GM12878 (cell line): ENCODE results near the gene ESRRG. TPM values are rescaled to one million over a fixed set of nuclear protein-coding genes. Genes with fewer than 3 reads are reported as not detected.

Experiments used
- ATAC-seq: fragments of 200-7000 bp; cut with Tn5 transposase; 3 replicates; pipeline ENCODE4 v1.9.1; 2020; ENCODE audit warnings: mild to moderate bottlenecking, moderate library complexity
- BruUV-seq: library from RNA; stranded (reverse); fragments of 400-500 nt; replicated peaks from 2 replicates; lab custom pipeline; 2021; lab: Mats Ljungman, UMichigan
- CTCF ChIA-PET: fragments of 300-600 bp; sonication (Branson Sonifier 250); formaldehyde crosslinking; extraction: SDS; loops from one replicate; lab custom pipeline; 2021; ENCODE audit warnings: inconsistent platforms; lab: Yijun Ruan, JAX
- POLR2A ChIA-PET: fragments of 350-600 bp; formaldehyde crosslinking; extraction: SDS; loops from one replicate; lab custom pipeline; 2021; ENCODE audit warnings: inconsistent platforms; lab: Charles Lee
- RAD21 ChIA-PET: fragments of 300-600 bp; sonication (Branson Sonifier 250); formaldehyde crosslinking; loops from one replicate; lab custom pipeline; 2023; ENCODE audit warnings: antibody characterized with exemption; ENCODE audit not compliant: unreplicated experiment; lab: Charles Lee
- SMC1A ChIA-PET: fragments of 300-600 bp; sonication (Branson Sonifier 250); formaldehyde crosslinking; loops from one replicate; lab custom pipeline; 2023; ENCODE audit not compliant: unreplicated experiment, uncharacterized antibody; lab: Charles Lee
- DNase-seq: peaks from one replicate; pipeline ENCODE4 v3.0.0-alpha.2; 2011; ENCODE audit warnings: low read depth, low spot score
- FAIRE-seq: peaks from 3 replicates; lab custom pipeline; 2011; peaks lifted over from hg19 to GRCh38; lab: Jason Lieb, UNC
- H2AFZ ChIP-seq: 2 replicates; pipeline ENCODE4 v1.6.0; 2011; ENCODE audit warnings: low read depth, low read length, control low read depth; ENCODE audit not compliant: control insufficient read depth
- H3K27ac ChIP-seq: 2 replicates; pipeline ENCODE4 v1.5.1; 2011; ENCODE audit warnings: control low read depth; ENCODE audit not compliant: control insufficient read depth, insufficient read depth
- H3K27me3 ChIP-seq, 2 experiments: replicated peaks in 1 of 2; 2 replicates each; pipeline versions ENCODE4 v1.6.0 to v1.6.1; 2011; ENCODE audit warnings: low read length in 1 of 2; ENCODE audit not compliant: control insufficient read depth in 2 of 2, insufficient read depth in 2 of 2
- H3K36me3 ChIP-seq, 2 experiments: 2 replicates each; pipeline ENCODE4 v1.5.1; 2011; ENCODE audit warnings: low read length in 1 of 2; ENCODE audit not compliant: control insufficient read depth in 2 of 2, insufficient read depth in 2 of 2
- H3K4me1 ChIP-seq: 2 replicates; pipeline ENCODE4 v1.6.1; 2011; ENCODE audit warnings: mild to moderate bottlenecking, low read length, moderate library complexity, mixed read lengths; ENCODE audit not compliant: control insufficient read depth, insufficient read depth
- H3K4me2 ChIP-seq: 2 replicates; pipeline ENCODE4 v1.6.0; 2011; ENCODE audit warnings: control low read depth; ENCODE audit not compliant: control insufficient read depth, insufficient read depth
- H3K4me3 ChIP-seq: fragments of 200-600 bp; sonication (generic); 2 replicates; pipeline ENCODE4 v1.5.1; 2016
- H3K79me2 ChIP-seq: 2 replicates; pipeline ENCODE4 v1.6.0; 2011; ENCODE audit warnings: low read length; ENCODE audit not compliant: control insufficient read depth, insufficient read depth
- H3K9ac ChIP-seq: 2 replicates; pipeline ENCODE4 v1.8.0; 2011; ENCODE audit warnings: low read length, control low read depth, mixed read lengths; ENCODE audit not compliant: control insufficient read depth, insufficient read depth
- H3K9me3 ChIP-seq: replicated peaks from 3 replicates; pipeline ENCODE4 v1.5.1; 2011; ENCODE audit warnings: mild to moderate bottlenecking, low read length; ENCODE audit not compliant: control insufficient read depth, insufficient read depth
- H4K20me1 ChIP-seq: 2 replicates; pipeline ENCODE4 v1.6.0; 2011; ENCODE audit not compliant: control insufficient read depth, insufficient read depth
- ATF3 ChIP-seq: IDR thresholded peaks from 2 replicates; pipeline ENCODE4 v1.6.1; 2011; ENCODE audit warnings: low read depth, mild to moderate bottlenecking, low read length, moderate library complexity, borderline replicate concordance; ENCODE audit errors: extremely low read depth
- BCL11A ChIP-seq: IDR thresholded peaks from 2 replicates; pipeline ENCODE4 v1.6.1; 2011; ENCODE audit warnings: low read depth, low read length
- BRCA1 ChIP-seq: IDR thresholded peaks from 2 replicates; pipeline ENCODE4 v1.6.1; 2011; ENCODE audit warnings: low read depth, low read length, improper control_type of control experiment
- CBFB ChIP-seq: IDR thresholded peaks from 2 replicates; pipeline ENCODE4 v1.6.1; 2016; ENCODE audit warnings: antibody characterized with exemption, low read depth
- CHD2 ChIP-seq: IDR thresholded peaks from 2 replicates; pipeline ENCODE4 v1.6.1; 2011; ENCODE audit warnings: low read depth, low read length, improper control_type of control experiment, borderline replicate concordance
- E2F4 ChIP-seq: IDR thresholded peaks from 2 replicates; pipeline ENCODE4 v1.6.1; 2012; ENCODE audit warnings: low read depth, low read length, improper control_type of control experiment
- FOXK2 ChIP-seq: fragments of 450-650 bp; IDR thresholded peaks from 2 replicates; pipeline ENCODE4 v1.6.1; 2017; ENCODE audit warnings: mild to moderate bottlenecking, moderate library complexity
- HSF1 ChIP-seq: fragments of 150-350 bp; IDR thresholded peaks from 2 replicates; pipeline ENCODE4 v1.6.1; 2014; ENCODE audit warnings: mild to moderate bottlenecking, low read depth, low read length
- JUNB ChIP-seq: IDR thresholded peaks from 2 replicates; pipeline ENCODE4 v1.6.1; 2016; ENCODE audit warnings: antibody characterized with exemption, mild to moderate bottlenecking
- JUND ChIP-seq: IDR thresholded peaks from 2 replicates; pipeline ENCODE4 v1.6.1; 2012; ENCODE audit warnings: low read depth, mild to moderate bottlenecking, low read length, improper control_type of control experiment, moderate library complexity
- KDM1A ChIP-seq: fragments of 200-600 bp; sonication (generic); IDR thresholded peaks from 2 replicates; pipeline ENCODE4 v1.6.1; 2016; ENCODE audit warnings: borderline replicate concordance
- RFX5 ChIP-seq: IDR thresholded peaks from 2 replicates; pipeline ENCODE4 v1.6.1; 2011; ENCODE audit warnings: low read depth, low read length, improper control_type of control experiment
- SREBF1 ChIP-seq: IDR thresholded peaks from 2 replicates; pipeline ENCODE4 v1.6.1; 2012; ENCODE audit warnings: mild to moderate bottlenecking, low read length
- YBX1 ChIP-seq: fragments of 450-650 bp; IDR thresholded peaks from 2 replicates; pipeline ENCODE4 v1.6.1; 2016; ENCODE audit warnings: antibody characterized with exemption
- WGBS: methylation state at CpG from one replicate; pipeline ENCODE4 v1.1.6; 2016; ENCODE audit warnings: low lambda C conversion rate; ENCODE audit not compliant: insufficient replicate concordance, insufficient coverage; ENCODE audit errors: missing lambda C conversion rate; 5-methylcytosine and 5-hydroxymethylcytosine counted together
- in situ Hi-C: fragments of 300-500 bp; cut with MboI; formaldehyde crosslinking; loops from 9 replicates; pipeline ENCODE4 v1.14.3; 2018; ENCODE audit warnings: mixed read lengths
- intact Hi-C: fragments of 100-400 bp; cut with micrococcal nuclease; formaldehyde crosslinking; loops from one replicate; pipeline ENCODE4 v1.14.2; 2022; ENCODE audit not compliant: unreplicated experiment
- polyA plus RNA-seq, 11 experiments: library from polyadenylated mRNA; depleted of rRNA in 4 of 11; unstranded in 6 of 11; stranded (reverse) in 5 of 11; fragments of >200 nt; fragmentation: Nextera tagmentation in 4 of 11; fragmentation: Illumina TruSeq in 1 of 11; extraction: Ambion mirVana in 4 of 11; extraction: Trizol in 1 of 11; gene quantifications; 1 replicate in 1 of 11; 2 replicates in 10 of 11; pipeline versions ENCODE4 v1.2.1 to v1.2.3, GENCODE V29; 2011 to 2016; ENCODE audit warnings: inconsistent platforms in 2 of 11, missing spikeins in 2 of 11, low read depth in 1 of 11
- total RNA-seq, 4 experiments: library from RNA; depleted of rRNA in 3 of 4; stranded (reverse); fragments of >200 nt in 3 of 4; fragmentation: Illumina TruSeq in 1 of 4; extraction: Trizol in 1 of 4; gene quantifications; 2 replicates each; pipeline versions ENCODE4 v1.2.1 to v1.2.3, GENCODE V29; 2013 to 2021
- TF ChIP-seq, protein P1 (sequence below): fragments of 450-650 bp; IDR thresholded peaks from 2 replicates; pipeline ENCODE4 v1.6.1; 2017; ENCODE audit warnings: antibody characterized with exemption, mild to moderate bottlenecking, moderate library complexity
- TF ChIP-seq, protein P2 (sequence below): IDR thresholded peaks from 2 replicates; pipeline ENCODE4 v1.6.1; 2012; ENCODE audit warnings: low read depth, low read length, improper control_type of control experiment
- TF ChIP-seq, protein P3 (sequence below): fragments of 450-650 bp; IDR thresholded peaks from 2 replicates; pipeline ENCODE4 v1.6.1; 2018; ENCODE audit warnings: borderline replicate concordance, mild to moderate bottlenecking; ENCODE audit not compliant: partially characterized antibody

The ESRRG gene
- total and polyA plus RNA-seq, 10 of the 15 experiments (the other 5 are each of a cell fraction or from before 2014, with no cell fraction given): 0.03 TPM; not detected in 9

DNA sequence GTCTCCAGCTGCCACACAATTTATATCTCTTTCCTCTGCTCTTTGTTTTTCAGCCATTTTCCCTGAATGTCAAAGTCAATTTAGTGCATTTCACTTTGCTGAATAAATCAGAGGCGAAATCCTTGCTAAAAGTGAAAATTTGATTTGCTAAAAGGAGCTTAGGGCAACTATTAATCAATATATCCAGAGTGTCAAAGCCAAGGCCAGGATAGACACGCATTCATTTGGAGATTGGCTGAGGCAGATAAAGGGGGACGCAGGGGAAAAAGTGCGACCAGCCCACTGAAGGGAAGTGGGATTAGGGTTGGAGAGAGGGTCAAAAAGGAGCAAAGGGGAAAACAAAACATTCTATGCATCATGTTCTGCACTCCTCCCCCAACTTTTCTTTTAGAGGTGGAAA is 167.6 kb downstream of the ESRRG start:
- BruUV-seq: no TSS peak
- RAD21 ChIA-PET: no interaction called here
- POLR2A ChIA-PET: no interaction called here
- TF ChIP-seq SREBF1 (no peak), YBX1 (no peak), CHD2 (no peak), JUNB (no peak), JUND (no peak), E2F4 (no peak), KDM1A (no peak), BCL11A (no peak), ATF3 (no peak), CBFB (no peak), RFX5 (no peak), BRCA1 (no peak), FOXK2 (no peak), HSF1 (no peak)
- TF ChIP-seq, protein P1, sequence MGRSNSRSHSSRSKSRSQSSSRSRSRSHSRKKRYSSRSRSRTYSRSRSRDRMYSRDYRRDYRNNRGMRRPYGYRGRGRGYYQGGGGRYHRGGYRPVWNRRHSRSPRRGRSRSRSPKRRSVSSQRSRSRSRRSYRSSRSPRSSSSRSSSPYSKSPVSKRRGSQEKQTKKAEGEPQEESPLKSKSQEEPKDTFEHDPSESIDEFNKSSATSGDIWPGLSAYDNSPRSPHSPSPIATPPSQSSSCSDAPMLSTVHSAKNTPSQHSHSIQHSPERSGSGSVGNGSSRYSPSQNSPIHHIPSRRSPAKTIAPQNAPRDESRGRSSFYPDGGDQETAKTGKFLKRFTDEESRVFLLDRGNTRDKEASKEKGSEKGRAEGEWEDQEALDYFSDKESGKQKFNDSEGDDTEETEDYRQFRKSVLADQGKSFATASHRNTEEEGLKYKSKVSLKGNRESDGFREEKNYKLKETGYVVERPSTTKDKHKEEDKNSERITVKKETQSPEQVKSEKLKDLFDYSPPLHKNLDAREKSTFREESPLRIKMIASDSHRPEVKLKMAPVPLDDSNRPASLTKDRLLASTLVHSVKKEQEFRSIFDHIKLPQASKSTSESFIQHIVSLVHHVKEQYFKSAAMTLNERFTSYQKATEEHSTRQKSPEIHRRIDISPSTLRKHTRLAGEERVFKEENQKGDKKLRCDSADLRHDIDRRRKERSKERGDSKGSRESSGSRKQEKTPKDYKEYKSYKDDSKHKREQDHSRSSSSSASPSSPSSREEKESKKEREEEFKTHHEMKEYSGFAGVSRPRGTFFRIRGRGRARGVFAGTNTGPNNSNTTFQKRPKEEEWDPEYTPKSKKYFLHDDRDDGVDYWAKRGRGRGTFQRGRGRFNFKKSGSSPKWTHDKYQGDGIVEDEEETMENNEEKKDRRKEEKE: no peak
- TF ChIP-seq, protein P2, sequence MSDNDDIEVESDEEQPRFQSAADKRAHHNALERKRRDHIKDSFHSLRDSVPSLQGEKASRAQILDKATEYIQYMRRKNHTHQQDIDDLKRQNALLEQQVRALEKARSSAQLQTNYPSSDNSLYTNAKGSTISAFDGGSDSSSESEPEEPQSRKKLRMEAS: no peak
- TF ChIP-seq, protein P3, sequence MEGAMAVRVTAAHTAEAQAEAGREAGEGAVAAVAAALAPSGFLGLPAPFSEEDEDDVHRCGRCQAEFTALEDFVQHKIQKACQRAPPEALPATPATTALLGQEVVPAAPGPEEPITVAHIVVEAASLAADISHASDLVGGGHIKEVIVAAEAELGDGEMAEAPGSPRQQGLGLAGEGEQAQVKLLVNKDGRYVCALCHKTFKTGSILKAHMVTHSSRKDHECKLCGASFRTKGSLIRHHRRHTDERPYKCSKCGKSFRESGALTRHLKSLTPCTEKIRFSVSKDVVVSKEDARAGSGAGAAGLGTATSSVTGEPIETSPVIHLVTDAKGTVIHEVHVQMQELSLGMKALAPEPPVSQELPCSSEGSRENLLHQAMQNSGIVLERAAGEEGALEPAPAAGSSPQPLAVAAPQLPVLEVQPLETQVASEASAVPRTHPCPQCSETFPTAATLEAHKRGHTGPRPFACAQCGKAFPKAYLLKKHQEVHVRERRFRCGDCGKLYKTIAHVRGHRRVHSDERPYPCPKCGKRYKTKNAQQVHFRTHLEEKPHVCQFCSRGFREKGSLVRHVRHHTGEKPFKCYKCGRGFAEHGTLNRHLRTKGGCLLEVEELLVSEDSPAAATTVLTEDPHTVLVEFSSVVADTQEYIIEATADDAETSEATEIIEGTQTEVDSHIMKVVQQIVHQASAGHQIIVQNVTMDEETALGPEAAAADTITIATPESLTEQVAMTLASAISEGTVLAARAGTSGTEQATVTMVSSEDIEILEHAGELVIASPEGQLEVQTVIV: no peak

More for the DNA sequence above, 167.6 kb downstream of the ESRRG start:
- Histone ChIP-seq H3K27me3 (no peaks in the 10 kb centered on the region), H3K9ac (no peak overlapping the region), H4K20me1 (no peaks in the 10 kb centered on the region), H2AFZ (no peak overlapping the region), H3K4me1 (no peaks in the 10 kb centered on the region), H3K79me2 (no peaks in the 10 kb centered on the region), H3K4me3 (no peak overlapping the region), H3K9me3 (no peaks in the 10 kb centered on the region), H3K27ac (no peak overlapping the region), H3K36me3 (no peaks in the 10 kb centered on the region), H3K4me2 (no peak overlapping the region)
- CTCF ChIA-PET: interaction anchor here (4.0 kb wide), 1 partner anchor 12 kb away, joined by 30 read pairs; no protein-coding TSS in a partner anchor
- FAIRE-seq (no peak), ATAC-seq (no peak), DNase-seq (no peak)
- intact Hi-C loops (no loop called here), in situ Hi-C loops (no loop called here)
- SMC1A ChIA-PET: interaction anchor here (0.6 to 1.8 kb wide), 3 partner anchors 10 to 175 kb away, joined by 3 to 4 read pairs (median 3); no protein-coding TSS in a partner anchor
- 18% methylated on average over 4 of the region's 4 CpGs for WGBS
